Hematopoietic multipotent progenitor cell treated with erythropoietin and hydrocortisone succinate and interleukin-3 and kit ligand, for 15 days (in vitro differentiated cells): Measurements from ENCODE around the gene NACC1.

Source experiments
- DNase-seq: peaks from one replicate; pipeline ENCODE4 v3.0.0-alpha.2; 2015; ENCODE audit warnings: low spot score

NACC1 gene

GRCh38 chr19:13100031-13100588 lies 18.0 kb upstream of the NACC1 start:
- peak; percentile 50 for DNase-seq

GRCh38 chr19:13100841-13101589 lies 17.0 kb upstream of the NACC1 start:
- DNase-seq: peak; percentile 64

GRCh38 chr19:13101590-13102415 lies 16.3 kb upstream of the NACC1 start:
- no peak for DNase-seq

GRCh38 chr19:13102416-13102665 lies 15.7 kb upstream of the NACC1 start:
- no peak for DNase-seq

DNA sequence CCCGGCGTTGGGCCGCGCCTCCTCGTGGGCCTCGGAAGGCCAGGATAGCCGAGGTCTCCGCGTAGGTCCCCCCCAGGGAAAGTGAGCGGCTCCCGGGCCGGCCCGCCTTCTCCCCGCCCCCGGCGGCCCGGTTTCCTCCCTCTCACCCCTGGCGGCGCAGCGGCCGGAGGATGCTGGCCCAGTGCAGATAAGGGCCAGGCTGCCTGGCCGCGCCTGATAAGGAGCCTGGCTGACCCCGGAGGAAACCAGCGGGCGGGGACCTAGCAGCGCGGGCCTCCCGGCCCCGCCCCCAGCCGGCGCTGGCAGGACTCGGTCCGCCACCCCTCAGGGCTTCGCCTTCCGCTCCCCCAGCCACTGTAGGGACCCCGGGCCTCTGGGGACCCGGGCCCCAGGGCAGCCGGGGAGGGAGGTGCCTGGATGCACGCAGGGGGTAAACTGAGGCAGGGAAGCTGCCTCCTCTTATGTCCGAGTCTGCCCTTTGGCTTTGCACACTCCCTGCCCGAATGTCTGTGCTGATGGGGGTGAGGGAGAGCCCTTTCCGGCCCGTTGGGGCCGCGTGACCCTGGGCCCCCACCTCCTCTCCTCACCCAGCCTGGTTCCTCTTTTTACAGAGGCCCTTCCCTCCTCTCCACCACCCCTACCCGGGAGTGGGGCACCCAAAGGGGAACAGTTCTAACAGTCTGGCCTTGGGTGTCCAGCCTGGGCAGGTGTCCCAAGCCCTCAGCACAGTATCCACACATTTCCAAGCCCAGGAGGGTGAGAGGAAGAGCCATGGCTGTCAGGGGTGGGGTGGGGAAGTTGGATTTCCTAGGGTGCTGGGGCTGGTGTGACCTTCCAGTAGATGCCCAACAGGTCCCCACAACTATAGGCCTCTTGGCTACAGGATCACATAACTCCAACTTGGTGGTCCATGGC lies 15.1 kb upstream of the NACC1 start, which contains the start of gene LYL1:
TSS of gene LYL1 (minus strand) at position 193 of the 915 bp plus-strand sequence. CDS start 1,687 bp downstream, outside the sequence.
- DNase-seq: peak; percentile 98

DNA sequence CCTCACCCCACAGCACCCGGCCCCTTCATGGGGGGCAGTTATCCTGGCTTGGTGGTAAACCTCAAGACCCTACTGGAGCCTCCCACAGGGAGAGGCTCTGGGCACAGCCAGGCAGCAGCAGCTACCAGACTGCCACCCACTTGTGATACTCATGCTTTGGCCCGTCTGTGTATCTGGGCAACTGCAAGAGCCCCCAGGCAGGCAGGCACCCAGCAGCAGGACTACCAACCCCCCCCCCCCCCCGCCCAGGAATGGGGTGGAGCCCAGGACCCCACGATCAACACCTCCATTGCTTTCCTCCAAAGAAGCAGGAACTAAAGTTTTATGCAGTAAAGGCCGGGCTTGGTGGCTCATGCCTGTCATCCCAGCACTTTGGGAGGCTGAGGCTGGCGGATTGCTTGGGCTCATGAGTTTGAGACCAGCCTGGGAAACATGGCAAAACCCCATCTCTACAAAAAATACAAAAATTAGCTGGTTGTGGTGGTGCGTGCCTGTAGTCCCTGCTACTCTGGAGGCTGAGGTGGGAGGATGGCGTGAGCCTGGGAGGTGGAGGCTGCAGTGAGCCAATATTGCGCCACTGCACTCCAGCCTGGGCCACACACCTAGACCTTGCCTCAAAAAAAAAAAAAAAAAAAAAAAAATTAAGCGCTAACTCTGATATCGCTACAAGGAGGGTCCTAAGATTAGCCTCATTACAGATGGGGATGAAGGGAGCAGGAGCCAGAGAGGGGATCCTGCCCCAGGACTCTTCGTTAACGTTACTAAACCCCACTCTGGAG lies 14.3 kb upstream of the NACC1 start:
- DNase-seq: peak; percentile 66

DNA sequence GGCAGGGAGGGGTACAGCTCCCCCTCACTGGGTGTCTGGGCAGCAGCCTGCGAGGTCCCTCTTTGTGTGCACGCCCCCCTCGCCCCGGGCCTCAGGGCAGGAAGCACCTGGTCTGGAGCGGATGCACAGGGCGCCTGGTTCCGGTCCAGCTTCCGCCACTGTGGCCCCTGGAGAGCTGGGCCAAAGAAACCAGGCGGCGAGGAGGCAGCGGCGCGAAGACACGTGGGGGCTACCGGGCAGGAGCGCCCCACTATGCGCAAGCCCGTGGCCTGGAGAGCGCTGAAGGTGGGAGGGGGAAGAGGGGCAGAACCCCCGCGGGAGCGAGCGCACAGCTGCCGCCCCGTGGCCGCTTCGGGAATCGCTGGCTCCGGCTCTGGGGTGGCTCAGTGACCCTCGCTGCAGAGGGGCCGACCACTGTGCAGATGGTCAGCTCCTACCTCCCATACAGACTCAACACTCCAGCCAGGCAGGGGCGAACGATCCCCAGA lies 13.7 kb upstream of the NACC1 start:
- DNase-seq: peak; percentile 72

DNA sequence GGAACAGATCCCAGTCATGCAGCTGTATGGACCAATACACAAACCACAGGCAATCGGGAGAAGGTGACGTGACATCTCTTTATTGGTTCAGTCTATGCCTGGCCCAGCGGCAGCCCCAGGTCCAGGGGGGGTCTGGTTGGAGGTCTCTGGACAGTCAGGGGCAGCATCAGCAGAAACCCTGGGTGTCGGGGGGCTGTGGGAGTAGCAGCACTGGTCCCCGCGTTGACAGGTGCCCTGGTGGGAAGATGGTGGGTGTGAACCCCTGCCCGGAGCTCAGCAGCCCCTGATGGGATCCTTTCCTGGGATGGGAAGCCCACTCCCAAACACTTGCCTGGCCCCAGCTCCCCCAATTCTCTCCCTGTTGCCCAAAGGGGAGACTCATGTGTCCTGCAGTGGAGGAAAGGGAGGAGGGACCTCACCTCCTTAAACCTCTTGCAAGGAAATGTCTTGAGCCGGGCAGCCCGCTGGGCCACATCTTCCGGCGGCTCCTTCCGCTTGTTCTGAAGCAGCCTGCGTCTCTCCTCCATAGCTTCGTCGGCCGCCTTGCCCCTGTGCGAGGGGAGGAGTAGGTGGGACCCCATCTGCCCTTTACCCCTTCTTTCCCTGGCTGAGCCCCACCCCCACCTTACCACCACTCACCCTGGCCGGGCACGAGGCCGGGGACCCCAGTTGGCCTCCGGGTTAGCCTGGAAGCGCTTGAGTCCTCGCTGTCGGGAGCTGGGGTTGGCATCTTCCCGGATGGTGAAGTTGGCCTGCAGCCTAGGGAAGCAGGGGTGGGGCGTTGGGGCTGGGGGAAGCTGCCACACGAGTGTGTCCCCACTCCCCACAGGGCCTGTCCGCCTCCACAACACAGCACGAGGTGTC lies 13.0 kb upstream of the NACC1 start:
- no peak for DNase-seq

- DNase-seq: no peak
Measured at GRCh38 chr19:13109361-13110098, 8.5 kb upstream of the NACC1 start.

DNA sequence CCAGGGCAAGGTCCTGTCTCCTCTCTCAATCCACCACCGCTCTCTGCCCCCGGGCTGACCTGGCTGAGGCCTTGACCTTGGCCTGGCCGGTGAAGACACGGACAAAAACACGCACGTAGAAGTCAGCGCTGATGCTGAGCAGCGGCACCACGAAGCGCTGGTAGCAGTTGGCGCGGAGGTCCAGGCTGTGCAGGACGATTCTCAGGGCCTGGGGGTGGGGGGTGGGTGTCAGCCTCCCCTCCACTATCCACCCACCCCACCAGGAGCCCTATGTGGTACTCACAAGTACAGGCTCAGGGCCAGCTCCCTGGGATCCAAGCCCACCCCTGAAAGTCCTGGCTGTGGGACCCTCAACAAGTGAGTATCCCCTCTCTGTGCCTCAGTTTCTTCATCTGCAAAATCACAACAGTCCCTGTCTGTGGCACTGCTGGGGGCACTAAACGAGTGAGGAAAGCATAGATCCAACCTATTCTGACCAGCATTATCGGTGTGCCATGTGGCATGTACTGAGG lies 7.9 kb upstream of the NACC1 start:
- DNase-seq: no peak

DNA sequence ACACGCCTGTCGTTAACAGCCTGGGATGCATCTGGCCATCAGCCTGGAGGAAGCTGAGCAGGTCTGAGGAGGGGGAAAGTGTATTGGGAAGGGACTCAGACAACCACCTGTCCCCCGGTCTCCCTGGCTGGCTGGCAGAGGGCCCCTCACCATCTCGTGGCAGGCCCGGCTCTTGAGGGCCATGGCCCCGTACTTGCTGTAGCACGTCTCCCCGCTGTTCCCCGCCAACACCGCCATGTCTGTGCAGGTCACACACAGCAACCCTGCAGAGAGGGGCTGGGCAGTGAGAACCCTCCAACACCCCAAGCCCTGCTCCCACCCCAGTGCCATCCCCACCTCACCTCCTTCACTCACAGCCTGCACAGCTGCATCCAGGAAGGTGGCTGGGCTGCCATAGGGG lies 5.5 kb upstream of the NACC1 start:
- no peak for DNase-seq

DNA sequence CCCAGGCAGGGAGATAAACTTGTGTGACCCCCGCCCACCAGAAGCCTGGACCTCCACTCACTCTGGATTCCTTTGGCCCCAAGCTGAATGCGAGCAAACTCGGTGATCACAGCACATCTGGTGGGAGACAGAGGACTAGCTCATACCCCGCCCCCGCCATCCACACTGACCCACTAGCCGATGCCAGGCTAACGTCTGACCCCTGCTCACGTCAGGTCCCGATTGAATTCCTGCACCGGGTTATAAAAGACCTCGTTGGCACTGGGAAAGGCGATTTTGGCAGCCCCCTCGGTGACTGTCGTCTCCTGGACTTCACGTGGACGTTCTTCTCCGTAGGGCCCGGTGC lies 2.2 kb upstream of the NACC1 start:
- DNase-seq: no peak

DNA sequence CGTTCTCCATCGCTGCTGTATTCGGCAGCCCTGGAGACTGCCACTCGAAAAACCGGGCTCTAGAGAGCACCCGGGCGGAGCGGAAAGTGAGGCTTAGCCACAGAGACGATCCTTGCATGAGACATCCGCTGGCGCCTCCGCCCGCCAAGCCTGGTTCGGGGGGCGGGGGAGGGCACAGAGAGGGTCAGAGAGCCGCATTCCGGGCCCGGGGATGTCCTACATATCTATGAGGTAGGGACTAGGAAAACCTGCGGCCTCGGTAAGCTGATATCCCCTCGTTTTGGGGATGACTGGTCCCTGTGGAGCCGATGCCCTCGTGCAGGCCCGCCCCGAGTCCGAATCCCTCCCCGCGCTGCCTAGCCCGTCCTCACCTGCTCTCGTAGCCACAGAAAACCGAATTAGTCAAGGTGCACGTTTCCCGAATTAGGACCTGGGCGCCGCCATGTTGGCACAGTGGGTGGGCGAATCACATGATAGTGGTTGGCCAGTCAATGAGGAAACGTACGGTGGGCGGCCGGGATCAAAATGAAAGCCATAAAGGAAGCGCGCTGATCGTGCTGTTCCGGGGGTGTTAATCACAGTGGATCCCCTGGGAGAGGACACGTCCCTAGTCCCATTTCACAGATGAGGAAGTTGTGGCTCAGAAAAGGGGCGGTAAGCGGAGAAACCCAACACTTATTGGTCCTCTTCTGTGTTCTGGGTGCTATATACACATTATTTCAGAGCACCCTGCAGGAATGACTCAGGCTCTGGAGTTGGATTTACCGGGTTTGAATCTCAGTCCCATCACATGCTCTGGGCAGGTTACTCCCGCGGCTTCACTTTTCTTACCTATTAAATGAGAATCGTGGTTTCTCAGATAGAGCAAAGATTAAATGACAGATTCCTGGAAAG lies 1.5 kb upstream of the NACC1 start, which contains the start of gene TRMT1:
TSS of gene TRMT1 (minus strand) at position 459 of the 894 bp plus-strand sequence. CDS start at position 118, 341 bp downstream.
- DNase-seq: peak; percentile 86

DNA sequence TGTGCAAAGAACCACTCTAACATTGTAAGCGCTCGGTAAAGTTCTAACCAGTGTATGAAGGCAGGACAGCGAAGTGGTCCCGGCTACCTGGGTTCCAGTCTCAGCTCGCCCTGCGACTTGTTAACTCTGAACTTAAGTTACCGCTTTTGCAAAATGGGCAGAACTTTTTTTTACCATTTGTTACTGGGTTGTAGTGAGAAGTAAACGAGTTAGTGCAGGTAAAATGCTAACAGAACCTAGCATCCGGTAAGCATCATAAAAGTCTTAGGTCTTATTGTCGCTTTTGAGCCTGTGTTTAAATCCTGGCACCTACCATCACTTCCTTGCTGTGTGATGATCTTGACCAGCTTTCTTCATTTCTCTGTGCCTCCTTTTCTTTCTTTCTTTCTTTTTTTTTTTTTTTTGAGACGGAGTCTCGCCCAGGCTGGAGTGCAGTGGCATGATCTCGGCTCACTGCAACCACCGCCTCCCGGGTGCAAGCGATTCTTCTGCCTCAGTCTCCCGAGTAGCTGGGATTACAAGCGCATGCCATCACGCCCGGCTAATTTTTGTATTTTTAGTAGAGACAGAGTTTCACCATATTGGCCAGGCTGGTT lies 790 bp upstream of the NACC1 start:
- no peak for DNase-seq

GRCh38 chr19:13118424-13119193 lies 545 bp downstream of the NACC1 start:
- DNase-seq: peak; percentile 10

DNA sequence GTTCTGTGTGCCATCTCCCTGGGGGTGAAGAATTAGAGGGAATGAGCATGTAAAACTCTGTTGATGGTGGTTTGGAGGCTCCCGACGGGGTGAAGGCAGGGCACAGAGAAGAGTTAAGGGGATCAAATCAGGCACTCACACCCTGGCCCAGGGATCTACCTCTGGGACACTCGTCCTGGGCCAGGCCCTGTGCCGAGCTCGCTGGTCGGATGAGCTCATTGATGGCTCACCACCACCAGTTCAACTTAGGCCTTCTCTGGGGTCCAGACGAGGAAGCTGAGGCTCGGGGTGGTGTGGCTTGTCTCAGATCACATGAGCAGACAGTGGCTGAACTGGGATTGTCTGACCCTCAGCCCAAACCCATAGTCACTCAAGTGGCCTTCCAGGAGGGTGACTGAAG lies 1.6 kb downstream of the NACC1 start:
- DNase-seq: no peak

GRCh38 chr19:13120031-13120430 lies 2.0 kb downstream of the NACC1 start:
- DNase-seq: no peak
